Breast epithelium (tissue), 3 donors: ENCODE measurements around the gene TCF4.

Experiments used
- POLR2A ChIP-seq: fragments of 450-650 bp; IDR thresholded peaks from one replicate; pipeline ENCODE4 v1.6.1; 2016; ENCODE audit warnings: antibody characterized with exemption, mild to moderate bottlenecking, moderate library complexity
- POLR2AphosphoS5 ChIP-seq, 3 donors: sonication (generic); formaldehyde crosslinking; IDR thresholded peaks; one replicate each; pipeline ENCODE4 v1.6.1; 2017; ENCODE audit warnings: antibody characterized with exemption in 3 of 3
- TF ChIP-seq, protein P1 (sequence below), 3 donors: fragments of 450-650 bp; IDR thresholded peaks; one replicate each; pipeline ENCODE4 v1.5.1; 2016 to 2017; ENCODE audit warnings: antibody characterized with exemption in 3 of 3, mild to moderate bottlenecking in 3 of 3, moderate library complexity in 3 of 3

DNA sequence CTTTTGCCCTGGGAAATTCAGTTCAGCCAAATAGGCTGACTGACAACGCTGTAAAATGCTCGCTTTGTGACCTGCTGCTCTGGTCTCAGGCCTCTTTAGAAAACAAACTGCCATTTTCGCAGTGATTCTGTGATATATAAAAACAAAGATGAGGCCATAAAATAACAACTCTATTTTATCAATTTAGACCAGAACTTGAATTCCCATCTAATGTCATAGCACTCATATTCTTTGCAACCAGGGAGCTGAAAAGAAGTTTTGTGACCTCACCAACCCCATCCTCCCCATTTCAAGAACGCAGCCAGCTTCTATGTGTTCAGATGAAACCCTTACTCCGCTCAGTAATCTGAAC lies 40.3 kb downstream of the TCF4 start:
- TF ChIP-seq, protein P1, sequence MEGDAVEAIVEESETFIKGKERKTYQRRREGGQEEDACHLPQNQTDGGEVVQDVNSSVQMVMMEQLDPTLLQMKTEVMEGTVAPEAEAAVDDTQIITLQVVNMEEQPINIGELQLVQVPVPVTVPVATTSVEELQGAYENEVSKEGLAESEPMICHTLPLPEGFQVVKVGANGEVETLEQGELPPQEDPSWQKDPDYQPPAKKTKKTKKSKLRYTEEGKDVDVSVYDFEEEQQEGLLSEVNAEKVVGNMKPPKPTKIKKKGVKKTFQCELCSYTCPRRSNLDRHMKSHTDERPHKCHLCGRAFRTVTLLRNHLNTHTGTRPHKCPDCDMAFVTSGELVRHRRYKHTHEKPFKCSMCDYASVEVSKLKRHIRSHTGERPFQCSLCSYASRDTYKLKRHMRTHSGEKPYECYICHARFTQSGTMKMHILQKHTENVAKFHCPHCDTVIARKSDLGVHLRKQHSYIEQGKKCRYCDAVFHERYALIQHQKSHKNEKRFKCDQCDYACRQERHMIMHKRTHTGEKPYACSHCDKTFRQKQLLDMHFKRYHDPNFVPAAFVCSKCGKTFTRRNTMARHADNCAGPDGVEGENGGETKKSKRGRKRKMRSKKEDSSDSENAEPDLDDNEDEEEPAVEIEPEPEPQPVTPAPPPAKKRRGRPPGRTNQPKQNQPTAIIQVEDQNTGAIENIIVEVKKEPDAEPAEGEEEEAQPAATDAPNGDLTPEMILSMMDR (IDR thresholded peaks at IDR 0.05) = no peak
- TF ChIP-seq POLR2A (no peak), POLR2AphosphoS5 (IDR thresholded peaks at IDR 0.05) (no peak)
